B cell (primary cell): Measurements from ENCODE around the gene CABP5. TPM values are rescaled to one million over a fixed set of nuclear protein-coding genes. Genes with fewer than 3 reads are reported as not detected.

Experiments
- ATAC-seq: fragments of 200-7000 bp; cut with Tn5 transposase; one replicate; pipeline ENCODE4 v1.10.0; 2021; ENCODE audit warnings: low read depth, mild to moderate bottlenecking, moderate number of reproducible peaks, moderate library complexity
- CTCF ChIA-PET: fragments of 350-600 bp; sonication (Branson Sonifier 250); formaldehyde crosslinking; loops from one replicate; lab custom pipeline; 2021; ENCODE audit warnings: antibody characterized with exemption, inconsistent platforms; lab: Charles Lee
- POLR2A ChIA-PET: fragments of 350-600 bp; sonication (Branson Sonifier 250); formaldehyde crosslinking; loops from one replicate; lab custom pipeline; 2021; ENCODE audit warnings: antibody characterized with exemption; lab: Charles Lee
- DNase-seq: peaks from one replicate; pipeline ENCODE4 v3.0.0; 2013
- H2AFZ ChIP-seq: 2 replicates; pipeline ENCODE4 v1.6.1; 2012; ENCODE audit warnings: mild to moderate bottlenecking, low read depth, low read length; ENCODE audit not compliant: insufficient read depth, poor library complexity, severe bottlenecking
- H3K27ac ChIP-seq, 2 donors: 1 replicate in 1 of 2; 2 replicates in 1 of 2; pipeline ENCODE4 v1.5.1; 2012 to 2013; ENCODE audit warnings: low read length in 2 of 2, mild to moderate bottlenecking in 2 of 2, moderate library complexity in 1 of 2
- H3K27me3 ChIP-seq, 4 experiments: fragments of 200-600 bp in 1 of 4; sonication (generic) in 1 of 4; replicated peaks in 1 of 4; 1 replicate in 2 of 4; 2 replicates in 2 of 4; pipeline versions ENCODE4 v1.6.1 to v1.7.0; 2013 to 2016; ENCODE audit warnings: low read length in 3 of 4, mild to moderate bottlenecking in 2 of 4, mixed read lengths in 1 of 4, moderate library complexity in 1 of 4; ENCODE audit not compliant: insufficient read depth in 4 of 4, control insufficient read depth in 3 of 4; ENCODE audit errors: control extremely low read depth in 1 of 4
- H3K36me3 ChIP-seq, 2 experiments: replicated peaks in 1 of 2; 1 replicate in 1 of 2; 2 replicates in 1 of 2; pipeline versions ENCODE4 v1.6.1 to v1.7.1; 2013; ENCODE audit warnings: low read length in 1 of 2; ENCODE audit not compliant: insufficient read depth in 2 of 2, control insufficient read depth in 1 of 2; ENCODE audit errors: control extremely low read depth in 1 of 2, extremely low read depth in 1 of 2
- H3K4me1 ChIP-seq, 2 donors: fragments of 200-600 bp in 1 of 2; sonication (generic) in 1 of 2; 1 replicate in 1 of 2; 2 replicates in 1 of 2; pipeline versions ENCODE4 v1.5.1 to v1.6.1; 2013 to 2017; ENCODE audit warnings: low read length in 2 of 2; ENCODE audit not compliant: control insufficient read depth in 2 of 2, insufficient read depth in 2 of 2
- H3K4me2 ChIP-seq: replicated peaks from 2 replicates; pipeline ENCODE3; 2012; ENCODE audit warnings: mild to moderate bottlenecking, low read depth, low read length; ENCODE audit not compliant: poor library complexity, severe bottlenecking
- H3K4me3 ChIP-seq, 5 experiments: fragments of 200-600 bp in 1 of 5; sonication (generic) in 1 of 5; 1 replicate in 3 of 5; 2 replicates in 2 of 5; pipeline versions ENCODE4 v1.5.1 to v1.7.0; 2011 to 2016; ENCODE audit warnings: low read length in 4 of 5, mild to moderate bottlenecking in 4 of 5, low read depth in 2 of 5, control low read depth in 1 of 5, moderate library complexity in 1 of 5; ENCODE audit not compliant: insufficient read depth in 1 of 5; ENCODE audit errors: control extremely low read depth in 1 of 5, extremely low read depth in 1 of 5
- H3K79me2 ChIP-seq: fragments of 200-600 bp; sonication (generic); one replicate; pipeline ENCODE4 v1.6.0; 2016; ENCODE audit warnings: low read length; ENCODE audit not compliant: control insufficient read depth, insufficient read depth
- H3K9ac ChIP-seq: fragments of 200-600 bp; sonication (generic); 2 replicates; pipeline ENCODE4 v1.6.1; 2017; ENCODE audit warnings: mild to moderate bottlenecking, low read length, moderate library complexity
- H3K9me3 ChIP-seq, 3 donors: one replicate each; pipeline versions ENCODE4 v1.6.1 to v1.7.1; 2013; ENCODE audit warnings: low read length in 2 of 3; ENCODE audit not compliant: control insufficient read depth in 2 of 3, insufficient read depth in 1 of 3; ENCODE audit errors: control extremely low read depth in 1 of 3
- H4K20me1 ChIP-seq: 2 replicates; pipeline ENCODE4 v1.6.0; 2012; ENCODE audit warnings: mild to moderate bottlenecking, low read length; ENCODE audit not compliant: insufficient read depth, control insufficient read depth, poor library complexity, severe bottlenecking
- H3K27ac Mint-ChIP-seq: one replicate; pipeline ENCODE4 v1.8.0; 2021; ENCODE audit warnings: mixed read lengths
- H3K27me3 Mint-ChIP-seq: one replicate; pipeline ENCODE4 v1.8.0; 2021; ENCODE audit warnings: mixed read lengths
- H3K4me1 Mint-ChIP-seq: one replicate; pipeline ENCODE4 v1.8.0; 2021; ENCODE audit warnings: mixed read lengths
- H3K4me3 Mint-ChIP-seq: one replicate; pipeline ENCODE4 v1.8.0; 2021; ENCODE audit warnings: mixed read lengths
- H3K9me3 Mint-ChIP-seq: one replicate; pipeline ENCODE4 v1.8.0; 2022; ENCODE audit warnings: mixed read lengths; ENCODE audit not compliant: insufficient read depth
- EZH2 ChIP-seq: IDR thresholded peaks from 2 replicates; pipeline ENCODE4 v1.6.1; 2012; ENCODE audit warnings: borderline replicate concordance, low read depth, mild to moderate bottlenecking, moderate library complexity, low read length; ENCODE audit not compliant: insufficient read depth, poor library complexity, severe bottlenecking
- WGBS: methylation state at CpG from one replicate; pipeline ENCODE4 v1.1.5; 2013; ENCODE audit warnings: missing lambda C conversion rate; ENCODE audit not compliant: insufficient coverage; 5-methylcytosine and 5-hydroxymethylcytosine counted together
- intact Hi-C: fragments of 100-400 bp; cut with micrococcal nuclease; formaldehyde crosslinking; loops from one replicate; pipeline ENCODE4 v1.10.0; 2022
- polyA plus RNA-seq: library from polyadenylated mRNA; depleted of rRNA; stranded (reverse); fragments of >200 nt; gene quantifications from 2 replicates; pipeline ENCODE4 v1.2.3, GENCODE V29; 2012
- total RNA-seq, 2 donors: library from RNA; stranded (reverse); fragments of 120-200 nt in 1 of 2; gene quantifications; 1 replicate in 1 of 2; 2 replicates in 1 of 2; pipeline versions ENCODE4 v1.2.3 to v1.2.4, GENCODE V29; 2013 to 2022
- TF ChIP-seq, protein P1 (sequence below): fragments of 200-600 bp; IDR thresholded peaks from one replicate; pipeline ENCODE4 v1.8.0; 2022; ENCODE audit warnings: antibody characterized with exemption, mild to moderate bottlenecking

The CABP5 gene
- total and polyA plus RNA-seq, 2 donors (not counting 1 experiment from before 2014, with no cell fraction given) = not detected

DNA sequence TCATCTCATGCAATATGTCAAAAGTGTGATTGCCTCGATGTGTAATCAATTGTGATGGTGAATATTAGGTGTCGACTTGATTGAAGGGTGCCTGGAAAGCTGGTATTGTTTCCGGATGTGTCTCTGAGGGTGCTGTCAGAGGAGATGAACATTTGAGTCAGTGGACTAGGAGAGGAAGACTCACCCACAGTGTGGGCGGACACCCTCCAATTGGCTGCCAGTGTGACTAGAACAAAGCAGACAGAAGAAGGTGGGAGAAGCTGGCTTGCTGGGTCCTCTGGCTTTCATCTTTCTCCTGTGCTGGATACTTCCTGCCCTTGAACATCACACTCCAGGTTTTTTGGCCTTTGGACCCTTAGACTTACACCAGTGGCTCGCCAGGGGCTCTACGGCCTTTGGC, 15.5 kb upstream of the CABP5 start:
- Histone ChIP-seq H2AFZ (no peak overlapping the region), H4K20me1 (no peaks in the 10 kb centered on the region), H3K79me2 (no peaks in the 10 kb centered on the region), H3K36me3 (no peaks in the 10 kb centered on the region), H3K4me2 (no peak overlapping the region), H3K27me3 (peaks cover 0 to 2% (median 0%) of the 10 kb centered on the region in 4 experiments), H3K4me1 (no peaks in the 10 kb centered on the region), H3K27ac (no peak overlapping the region), H3K4me3 (no peak overlapping the region), H3K9me3 (no peaks in the 10 kb centered on the region), H3K9ac (no peak overlapping the region)
- Mint-ChIP-seq H3K4me3 (no peak overlapping the region), H3K4me1 (no peaks in the 10 kb centered on the region), H3K9me3 (no peaks in the 10 kb centered on the region), H3K27me3 (peaks cover 9% of the 10 kb centered on the region), H3K27ac (no peak overlapping the region)
- CTCF ChIA-PET = no interaction called here
- WGBS = 96% methylated on average over 4 of the region's 6 CpGs
- TF ChIP-seq, protein P1, sequence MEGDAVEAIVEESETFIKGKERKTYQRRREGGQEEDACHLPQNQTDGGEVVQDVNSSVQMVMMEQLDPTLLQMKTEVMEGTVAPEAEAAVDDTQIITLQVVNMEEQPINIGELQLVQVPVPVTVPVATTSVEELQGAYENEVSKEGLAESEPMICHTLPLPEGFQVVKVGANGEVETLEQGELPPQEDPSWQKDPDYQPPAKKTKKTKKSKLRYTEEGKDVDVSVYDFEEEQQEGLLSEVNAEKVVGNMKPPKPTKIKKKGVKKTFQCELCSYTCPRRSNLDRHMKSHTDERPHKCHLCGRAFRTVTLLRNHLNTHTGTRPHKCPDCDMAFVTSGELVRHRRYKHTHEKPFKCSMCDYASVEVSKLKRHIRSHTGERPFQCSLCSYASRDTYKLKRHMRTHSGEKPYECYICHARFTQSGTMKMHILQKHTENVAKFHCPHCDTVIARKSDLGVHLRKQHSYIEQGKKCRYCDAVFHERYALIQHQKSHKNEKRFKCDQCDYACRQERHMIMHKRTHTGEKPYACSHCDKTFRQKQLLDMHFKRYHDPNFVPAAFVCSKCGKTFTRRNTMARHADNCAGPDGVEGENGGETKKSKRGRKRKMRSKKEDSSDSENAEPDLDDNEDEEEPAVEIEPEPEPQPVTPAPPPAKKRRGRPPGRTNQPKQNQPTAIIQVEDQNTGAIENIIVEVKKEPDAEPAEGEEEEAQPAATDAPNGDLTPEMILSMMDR = no peak
- no peak for TF ChIP-seq EZH2
- no peak for ATAC-seq
- no peak for DNase-seq
- intact Hi-C loops = no loop called here
- POLR2A ChIA-PET = no interaction called here

DNA sequence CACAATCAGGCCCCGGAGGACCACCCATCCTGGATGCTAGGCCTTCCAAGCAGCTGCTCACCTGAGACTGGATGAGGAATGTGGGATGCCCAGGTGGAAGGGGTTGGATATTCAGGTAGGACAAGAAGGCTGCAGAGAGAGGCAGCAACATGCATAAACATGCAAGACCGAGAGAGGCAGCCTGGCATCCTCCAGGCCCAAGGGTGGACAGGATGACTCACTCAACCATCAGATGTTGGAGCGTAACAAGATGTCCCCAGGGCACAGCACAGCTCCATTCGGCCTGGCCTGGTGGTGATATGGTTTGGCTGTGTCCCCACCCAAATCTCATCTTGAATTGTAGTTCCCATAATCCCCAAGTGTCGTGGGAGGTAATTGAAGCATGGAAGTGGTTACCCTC, 10.0 kb upstream of the CABP5 start:
- H2AFZ ChIP-seq = no peak overlapping the region
- 96% methylated on average over 2 of the region's 5 CpGs for WGBS
- ChIA-PET CTCF (no interaction called here), POLR2A (no interaction called here)
- H3K4me1 ChIP-seq = no peaks in the 10 kb centered on the region
- no peaks in the 10 kb centered on the region for H3K36me3 ChIP-seq
- no peaks in the 10 kb centered on the region for H3K79me2 ChIP-seq
- ATAC-seq = no peak
- H3K27ac Mint-ChIP-seq = no peak overlapping the region
- no peak overlapping the region for H3K4me3 ChIP-seq
- H3K9me3 Mint-ChIP-seq = no peaks in the 10 kb centered on the region
- peaks cover 0 to 11% (median 0%) of the 10 kb centered on the region in 3 donors for H3K9me3 ChIP-seq
- H3K4me2 ChIP-seq = no peak overlapping the region
- TF ChIP-seq, protein P1 = no peak
- no peak for TF ChIP-seq EZH2
- no peaks in the 10 kb centered on the region for H3K4me1 Mint-ChIP-seq
- no peaks in the 10 kb centered on the region for H3K27me3 Mint-ChIP-seq
- no peak overlapping the region for H3K4me3 Mint-ChIP-seq
- no peaks in the 10 kb centered on the region for H3K27me3 ChIP-seq
- DNase-seq = no peak
- H4K20me1 ChIP-seq = no peaks in the 10 kb centered on the region
- H3K9ac ChIP-seq = no peak overlapping the region
- intact Hi-C loops = no loop called here
- no peak overlapping the region for H3K27ac ChIP-seq
